HepG2 (cell line): ENCODE results near the gene IKZF3. TPM values are rescaled to one million over a fixed set of nuclear protein-coding genes. Genes with fewer than 3 reads are reported as not detected.

ENCODE experiments used
- MYC ChIP-seq: sonication (generic); formaldehyde crosslinking; IDR thresholded peaks from 2 replicates; pipeline ENCODE4 v1.9.0; 2021; ENCODE audit warnings: missing genetic modification reagents, borderline replicate concordance
- NCOA2 ChIP-seq: sonication (generic); formaldehyde crosslinking; IDR thresholded peaks from 2 replicates; pipeline ENCODE4 v1.8.0; 2022; ENCODE audit warnings: inconsistent platforms
- PRDM10 ChIP-seq: sonication (generic); formaldehyde crosslinking; IDR thresholded peaks from 2 replicates; pipeline ENCODE4 v1.4.0; 2020; ENCODE audit warnings: low read depth, missing genetic modification reagents
- RFX3 ChIP-seq: IDR thresholded peaks from 2 replicates; pipeline ENCODE4 v1.6.1; 2016; ENCODE audit warnings: missing biosample characterization, missing genetic modification reagents
- TRAFD1 ChIP-seq: sonication (generic); formaldehyde crosslinking; IDR thresholded peaks from 2 replicates; pipeline ENCODE4 v1.5.1; 2020; ENCODE audit warnings: missing genetic modification reagents, mild to moderate bottlenecking, borderline replicate concordance
- ZBTB34 ChIP-seq: sonication (generic); formaldehyde crosslinking; IDR thresholded peaks from 2 replicates; pipeline ENCODE4 v1.8.0; 2022; ENCODE audit warnings: mild to moderate bottlenecking, missing genetic modification reagents
- ZMYM2 ChIP-seq: sonication (generic); formaldehyde crosslinking; IDR thresholded peaks from 2 replicates; pipeline ENCODE4 v1.8.0; 2022; ENCODE audit warnings: mild to moderate bottlenecking, missing genetic modification reagents
- ZNF639 ChIP-seq: conservative IDR thresholded peaks from 2 replicates; pipeline ENCODE4 v1.6.1; 2018; ENCODE audit warnings: missing genetic modification reagents
- ZNF660 ChIP-seq: sonication (generic); formaldehyde crosslinking; IDR thresholded peaks from 2 replicates; pipeline ENCODE4 v1.5.1; 2020; ENCODE audit warnings: mild to moderate bottlenecking, low read depth, missing genetic modification reagents, borderline replicate concordance
- polyA plus RNA-seq, 8 experiments: library from polyadenylated mRNA; depleted of rRNA in 3 of 8; stranded (reverse) in 7 of 8; unstranded in 1 of 8; fragments of >200 nt; fragmentation: Illumina TruSeq in 4 of 8; extraction: Trizol in 4 of 8; gene quantifications; 2 replicates each; pipeline versions ENCODE4 v1.2.1 to v1.2.3, GENCODE V29; 2011 to 2016; ENCODE audit warnings: low read depth in 4 of 8, missing spikeins in 1 of 8, mixed read lengths in 1 of 8; ENCODE audit not compliant: insufficient read depth in 1 of 8
- total RNA-seq, 5 experiments: library from RNA; depleted of rRNA; stranded (reverse); fragments of >200 nt; fragmentation: Illumina TruSeq; extraction: Trizol; gene quantifications; 2 replicates each; pipeline ENCODE4 v1.2.3, GENCODE V29; 2016; ENCODE audit warnings: low read depth in 1 of 5
- TF ChIP-seq, protein P1 (sequence below): sonication (generic); formaldehyde crosslinking; IDR thresholded peaks from 2 replicates; pipeline ENCODE4 v1.5.0; 2020; ENCODE audit warnings: mild to moderate bottlenecking, missing genetic modification reagents, borderline replicate concordance
- TF ChIP-seq, protein P2 (sequence below): sonication (generic); formaldehyde crosslinking; IDR thresholded peaks from 2 replicates; pipeline ENCODE4 v1.4.0; 2020; ENCODE audit warnings: missing genetic modification reagents, borderline replicate concordance

The IKZF3 gene
- total and polyA plus RNA-seq, 2 of the 13 experiments (the other 11 are each of a cell fraction or from before 2014, with no cell fraction given), result not detected

DNA sequence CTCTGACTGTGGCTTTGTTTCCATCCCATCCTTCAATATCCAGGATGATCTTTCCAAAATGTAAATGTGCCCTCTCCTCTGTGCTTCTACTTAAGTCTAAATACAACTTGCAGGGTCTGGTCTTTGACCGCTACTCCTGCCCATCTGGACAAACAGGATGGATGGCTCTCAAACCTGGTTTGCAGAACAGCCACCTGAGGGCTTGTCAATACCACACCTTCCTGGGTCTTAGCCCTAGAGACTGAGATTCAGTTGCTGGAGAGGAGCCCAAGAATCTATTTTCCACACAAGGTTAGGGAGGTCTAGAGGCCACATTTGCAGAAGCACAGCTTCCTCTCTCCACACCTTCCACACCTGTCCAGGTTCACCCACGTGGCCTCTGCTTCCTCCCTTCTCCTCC is 128.2 kb downstream of the IKZF3 start (continued):
- TF ChIP-seq, protein P1, sequence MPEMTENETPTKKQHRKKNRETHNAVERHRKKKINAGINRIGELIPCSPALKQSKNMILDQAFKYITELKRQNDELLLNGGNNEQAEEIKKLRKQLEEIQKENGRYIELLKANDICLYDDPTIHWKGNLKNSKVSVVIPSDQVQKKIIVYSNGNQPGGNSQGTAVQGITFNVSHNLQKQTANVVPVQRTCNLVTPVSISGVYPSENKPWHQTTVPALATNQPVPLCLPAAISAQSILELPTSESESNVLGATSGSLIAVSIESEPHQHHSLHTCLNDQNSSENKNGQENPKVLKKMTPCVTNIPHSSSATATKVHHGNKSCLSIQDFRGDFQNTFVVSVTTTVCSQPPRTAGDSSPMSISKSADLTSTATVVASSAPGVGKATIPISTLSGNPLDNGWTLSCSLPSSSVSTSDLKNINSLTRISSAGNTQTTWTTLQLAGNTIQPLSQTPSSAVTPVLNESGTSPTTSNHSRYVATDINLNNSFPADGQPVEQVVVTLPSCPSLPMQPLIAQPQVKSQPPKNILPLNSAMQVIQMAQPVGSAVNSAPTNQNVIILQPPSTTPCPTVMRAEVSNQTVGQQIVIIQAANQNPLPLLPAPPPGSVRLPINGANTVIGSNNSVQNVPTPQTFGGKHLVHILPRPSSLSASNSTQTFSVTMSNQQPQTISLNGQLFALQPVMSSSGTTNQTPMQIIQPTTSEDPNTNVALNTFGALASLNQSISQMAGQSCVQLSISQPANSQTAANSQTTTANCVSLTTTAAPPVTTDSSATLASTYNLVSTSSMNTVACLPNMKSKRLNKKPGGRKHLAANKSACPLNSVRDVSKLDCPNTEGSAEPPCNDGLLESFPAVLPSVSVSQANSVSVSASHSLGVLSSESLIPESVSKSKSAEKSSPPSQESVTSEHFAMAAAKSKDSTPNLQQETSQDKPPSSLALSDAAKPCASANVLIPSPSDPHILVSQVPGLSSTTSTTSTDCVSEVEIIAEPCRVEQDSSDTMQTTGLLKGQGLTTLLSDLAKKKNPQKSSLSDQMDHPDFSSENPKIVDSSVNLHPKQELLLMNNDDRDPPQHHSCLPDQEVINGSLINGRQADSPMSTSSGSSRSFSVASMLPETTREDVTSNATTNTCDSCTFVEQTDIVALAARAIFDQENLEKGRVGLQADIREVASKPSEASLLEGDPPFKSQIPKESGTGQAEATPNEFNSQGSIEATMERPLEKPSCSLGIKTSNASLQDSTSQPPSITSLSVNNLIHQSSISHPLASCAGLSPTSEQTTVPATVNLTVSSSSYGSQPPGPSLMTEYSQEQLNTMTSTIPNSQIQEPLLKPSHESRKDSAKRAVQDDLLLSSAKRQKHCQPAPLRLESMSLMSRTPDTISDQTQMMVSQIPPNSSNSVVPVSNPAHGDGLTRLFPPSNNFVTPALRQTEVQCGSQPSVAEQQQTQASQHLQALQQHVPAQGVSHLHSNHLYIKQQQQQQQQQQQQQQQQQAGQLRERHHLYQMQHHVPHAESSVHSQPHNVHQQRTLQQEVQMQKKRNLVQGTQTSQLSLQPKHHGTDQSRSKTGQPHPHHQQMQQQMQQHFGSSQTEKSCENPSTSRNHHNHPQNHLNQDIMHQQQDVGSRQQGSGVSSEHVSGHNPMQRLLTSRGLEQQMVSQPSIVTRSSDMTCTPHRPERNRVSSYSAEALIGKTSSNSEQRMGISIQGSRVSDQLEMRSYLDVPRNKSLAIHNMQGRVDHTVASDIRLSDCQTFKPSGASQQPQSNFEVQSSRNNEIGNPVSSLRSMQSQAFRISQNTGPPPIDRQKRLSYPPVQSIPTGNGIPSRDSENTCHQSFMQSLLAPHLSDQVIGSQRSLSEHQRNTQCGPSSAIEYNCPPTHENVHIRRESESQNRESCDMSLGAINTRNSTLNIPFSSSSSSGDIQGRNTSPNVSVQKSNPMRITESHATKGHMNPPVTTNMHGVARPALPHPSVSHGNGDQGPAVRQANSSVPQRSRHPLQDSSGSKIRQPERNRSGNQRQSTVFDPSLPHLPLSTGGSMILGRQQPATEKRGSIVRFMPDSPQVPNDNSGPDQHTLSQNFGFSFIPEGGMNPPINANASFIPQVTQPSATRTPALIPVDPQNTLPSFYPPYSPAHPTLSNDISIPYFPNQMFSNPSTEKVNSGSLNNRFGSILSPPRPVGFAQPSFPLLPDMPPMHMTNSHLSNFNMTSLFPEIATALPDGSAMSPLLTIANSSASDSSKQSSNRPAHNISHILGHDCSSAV (CRISPR knock-in tag), result no peak
- TF ChIP-seq ZNF660 (CRISPR knock-in tag), result no peak
- TF ChIP-seq, protein P2, sequence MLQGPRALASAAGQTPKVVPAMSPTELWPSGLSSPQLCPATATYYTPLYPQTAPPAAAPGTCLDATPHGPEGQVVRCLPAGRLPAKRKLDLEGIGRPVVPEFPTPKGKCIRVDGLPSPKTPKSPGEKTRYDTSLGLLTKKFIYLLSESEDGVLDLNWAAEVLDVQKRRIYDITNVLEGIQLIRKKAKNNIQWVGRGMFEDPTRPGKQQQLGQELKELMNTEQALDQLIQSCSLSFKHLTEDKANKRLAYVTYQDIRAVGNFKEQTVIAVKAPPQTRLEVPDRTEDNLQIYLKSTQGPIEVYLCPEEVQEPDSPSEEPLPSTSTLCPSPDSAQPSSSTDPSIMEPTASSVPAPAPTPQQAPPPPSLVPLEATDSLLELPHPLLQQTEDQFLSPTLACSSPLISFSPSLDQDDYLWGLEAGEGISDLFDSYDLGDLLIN (CRISPR knock-in tag), result no peak
- no peak for TF ChIP-seq ZMYM2
- no peak for TF ChIP-seq ZNF639
- TF ChIP-seq RFX3 (CRISPR knock-in tag), result no peak
- TF ChIP-seq TRAFD1 (CRISPR knock-in tag), result no peak
- no peak for TF ChIP-seq NCOA2 (CRISPR knock-in tag)
- TF ChIP-seq ZBTB34 (CRISPR knock-in tag), result no peak
- 0 out of 2 replicates have a peak, but pooled peaks have one; percentile 19 for TF ChIP-seq MYC (CRISPR knock-in tag)
- TF ChIP-seq PRDM10 (CRISPR knock-in tag), result no peak
